ENCODE data around the gene SYNGR1.

SYNGR1 gene, protein sequence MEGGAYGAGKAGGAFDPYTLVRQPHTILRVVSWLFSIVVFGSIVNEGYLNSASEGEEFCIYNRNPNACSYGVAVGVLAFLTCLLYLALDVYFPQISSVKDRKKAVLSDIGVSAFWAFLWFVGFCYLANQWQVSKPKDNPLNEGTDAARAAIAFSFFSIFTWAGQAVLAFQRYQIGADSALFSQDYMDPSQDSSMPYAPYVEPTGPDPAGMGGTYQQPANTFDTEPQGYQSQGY

DNA sequence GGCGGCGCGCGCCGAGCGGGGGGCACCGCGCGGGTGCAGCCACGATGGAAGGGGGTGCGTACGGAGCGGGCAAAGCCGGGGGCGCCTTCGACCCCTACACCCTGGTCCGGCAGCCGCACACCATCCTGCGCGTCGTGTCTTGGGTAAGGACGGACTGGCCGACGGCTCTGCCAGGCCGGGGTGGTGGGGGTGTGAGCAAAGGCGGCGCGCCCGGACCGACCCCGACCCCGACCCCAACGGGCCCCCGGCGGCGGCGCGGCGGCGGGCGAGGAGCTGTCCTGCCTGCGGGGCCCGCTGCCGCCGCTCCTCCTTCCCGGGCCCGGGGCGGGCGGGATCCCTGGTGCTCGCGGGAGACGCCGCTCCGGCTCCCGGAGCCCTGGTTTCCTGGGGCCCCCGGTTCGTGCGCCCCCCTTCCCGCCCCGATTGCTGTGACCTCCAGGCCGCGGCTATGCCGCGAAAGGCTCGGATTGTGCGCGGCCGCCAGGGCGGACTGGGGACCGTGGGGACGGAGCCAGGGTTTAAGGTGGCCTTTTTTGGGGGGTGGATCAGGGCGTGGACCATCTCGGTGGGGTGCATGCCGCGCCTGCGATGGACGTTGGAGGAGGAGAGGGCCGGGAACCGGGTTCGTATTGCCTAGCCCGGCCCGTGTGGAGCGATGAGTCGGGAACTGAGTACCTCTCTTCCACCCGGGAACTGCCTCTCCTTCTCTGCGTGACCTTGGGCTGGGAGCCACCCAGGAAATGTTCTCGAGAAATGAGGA, at the start of gene SYNGR1:
SYNGR1 (plus strand) TSS at position 25 of the 760 bp plus-strand sequence; CDS start at position 45, 20 bp downstream.
- peak; percentile 47 for DNase-seq
- Mint-ChIP-seq H3K9me3 (no peaks in the 10 kb centered on the region), H3K4me1 (ENCODE audit: low read depth) (peaks cover 12% of the 10 kb centered on the region), H3K27ac (peak within 1 kb of the TSS; percentile 40), H3K27me3 (peaks cover 26% of the 10 kb centered on the region), H3K4me3 (peak within 1 kb of the TSS; percentile 76), H3K36me3 (ENCODE audit: low read depth) (no peaks in the 10 kb centered on the region)

DNA sequence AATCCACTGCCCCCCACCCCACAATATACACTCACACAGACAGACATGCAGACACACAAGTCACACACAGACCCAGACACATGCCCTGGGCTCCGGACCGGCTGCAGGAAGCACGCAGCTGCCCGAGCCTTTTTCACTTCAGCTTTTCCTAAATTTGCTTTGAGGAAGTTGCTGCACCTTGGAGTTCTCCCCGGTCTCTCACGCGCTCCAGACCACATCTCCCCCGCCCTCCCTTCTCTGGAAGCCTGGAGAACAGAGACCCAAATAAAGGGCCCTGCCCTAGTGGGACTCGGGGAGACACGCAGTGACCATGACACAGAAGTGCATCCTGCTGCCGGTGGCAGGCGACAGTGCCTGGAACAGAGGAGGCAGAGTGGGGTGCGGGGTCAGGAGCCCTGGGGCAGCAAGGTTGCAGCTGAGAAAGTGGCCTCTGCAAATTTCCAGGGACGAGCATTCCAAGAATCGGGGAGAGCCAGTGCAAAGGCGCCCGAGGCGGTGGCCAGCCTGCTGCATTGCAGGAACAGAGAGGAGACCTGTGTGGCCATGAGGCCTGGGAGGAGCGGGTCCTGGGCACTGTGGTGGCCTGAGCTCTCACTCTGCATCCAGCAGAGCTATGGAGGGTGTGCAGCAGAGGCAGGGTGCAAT, 49.5 kb upstream of the SYNGR1 start:
- Mint-ChIP-seq H3K4me1 (ENCODE audit: low read depth) (peaks cover 8% of the 10 kb centered on the region), H3K27me3 (peaks cover 29% of the 10 kb centered on the region), H3K27ac (no peak overlapping the region), H3K9me3 (no peaks in the 10 kb centered on the region), H3K36me3 (ENCODE audit: low read depth) (no peaks in the 10 kb centered on the region), H3K4me3 (no peak overlapping the region)
- DNase-seq = no peak

DNA sequence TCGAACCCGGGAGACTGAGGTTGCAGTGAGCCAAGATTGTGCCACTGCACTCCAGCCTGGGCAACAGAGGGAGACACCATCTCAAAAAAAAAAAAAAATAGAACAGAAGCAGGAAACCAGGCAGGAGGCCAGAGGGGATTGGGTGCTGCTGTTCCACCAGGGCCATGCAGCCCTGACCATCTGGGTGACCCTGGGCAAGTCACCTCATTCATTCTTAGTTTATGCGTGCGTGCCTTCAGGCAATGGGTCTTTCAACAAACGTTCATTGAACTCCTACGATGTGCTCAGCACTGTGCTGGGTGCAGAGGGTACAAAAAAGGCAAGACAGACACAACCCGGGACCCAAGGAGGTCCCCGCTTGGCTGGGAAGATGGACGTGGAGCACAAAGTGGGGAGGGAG, 48.7 kb upstream of the SYNGR1 start:
- no peak overlapping the region for H3K27ac Mint-ChIP-seq
- no peaks in the 10 kb centered on the region for H3K9me3 Mint-ChIP-seq
- no peak for DNase-seq
- H3K4me1 Mint-ChIP-seq (ENCODE audit: low read depth) = peaks cover 8% of the 10 kb centered on the region
- H3K4me3 Mint-ChIP-seq = no peak overlapping the region
- peaks cover 29% of the 10 kb centered on the region for H3K27me3 Mint-ChIP-seq
- H3K36me3 Mint-ChIP-seq (ENCODE audit: low read depth) = no peaks in the 10 kb centered on the region

DNA sequence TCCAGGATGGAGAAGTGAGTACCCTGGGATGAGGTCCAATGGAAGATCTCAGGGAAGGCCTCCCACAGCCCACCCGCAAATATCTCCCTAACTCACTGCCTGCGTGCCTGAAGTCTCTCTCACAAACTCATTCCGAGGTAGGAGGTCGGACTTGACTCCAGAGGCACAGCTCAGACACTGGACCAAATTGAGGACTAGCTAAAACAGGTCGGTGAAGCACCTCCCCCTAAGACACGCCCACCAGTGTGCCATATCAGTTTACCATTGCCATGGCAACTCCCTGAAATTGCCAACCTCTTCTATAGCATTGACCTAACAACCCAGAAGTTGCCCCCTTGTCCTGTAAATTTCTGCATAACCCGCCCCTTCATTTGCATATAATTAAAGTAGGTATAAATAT, 47.9 kb upstream of the SYNGR1 start:
- Mint-ChIP-seq H3K4me1 (ENCODE audit: low read depth) (peaks cover 8% of the 10 kb centered on the region), H3K27me3 (peaks cover 29% of the 10 kb centered on the region), H3K36me3 (ENCODE audit: low read depth) (no peaks in the 10 kb centered on the region), H3K4me3 (no peak overlapping the region), H3K9me3 (no peaks in the 10 kb centered on the region), H3K27ac (no peak overlapping the region)
- no peak for DNase-seq

DNA sequence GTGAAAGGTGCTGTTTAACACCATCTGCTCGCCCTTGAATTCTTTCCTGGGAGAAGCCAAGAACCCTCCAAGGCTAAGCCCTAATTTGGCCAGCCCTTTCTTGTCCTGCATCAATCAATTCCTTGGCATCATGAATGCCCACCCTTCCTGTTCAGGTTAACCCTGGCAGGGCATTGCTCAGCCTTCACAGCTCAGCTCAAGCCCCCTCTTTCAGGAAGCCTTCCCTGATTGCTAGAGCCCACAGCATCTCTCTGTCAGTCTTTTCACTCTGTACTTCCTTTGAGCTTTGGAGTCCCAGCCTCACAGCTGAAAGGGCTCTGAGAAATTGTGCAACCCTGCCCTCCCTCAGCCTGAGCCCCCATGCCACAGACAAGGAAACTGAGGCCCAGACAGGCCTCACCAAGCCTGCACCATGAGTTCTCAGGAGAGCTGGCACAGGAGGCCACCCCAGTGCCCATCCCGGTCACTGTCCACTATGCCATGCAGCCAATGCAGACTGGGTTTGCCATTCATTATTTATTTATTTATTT, 47.3 kb upstream of the SYNGR1 start:
- Mint-ChIP-seq H3K27ac (no peak overlapping the region), H3K9me3 (no peaks in the 10 kb centered on the region), H3K4me3 (no peak overlapping the region)

DNA sequence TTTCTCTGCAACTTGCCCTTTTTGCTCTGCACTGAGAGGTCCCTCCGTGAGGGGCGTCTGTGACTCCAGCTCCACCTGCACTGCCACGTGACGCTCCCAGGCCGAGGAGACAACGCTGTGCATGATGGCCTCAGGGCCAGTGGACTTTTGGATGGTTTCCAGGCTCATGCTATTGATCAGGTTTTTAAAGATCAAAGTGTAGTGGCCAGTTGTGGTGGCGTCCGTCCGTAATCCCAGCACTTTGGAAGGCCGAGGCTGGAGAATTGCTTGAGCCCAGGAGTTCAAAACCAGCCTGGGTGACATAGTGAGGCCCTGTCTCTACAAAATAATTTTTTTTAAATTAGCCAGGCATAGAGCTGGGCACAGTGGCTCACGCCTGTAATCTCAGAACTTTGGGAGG, 46.4 kb upstream of the SYNGR1 start:
- no peak overlapping the region for H3K4me3 Mint-ChIP-seq
- DNase-seq = no peak
- H3K9me3 Mint-ChIP-seq = no peaks in the 10 kb centered on the region
- H3K27ac Mint-ChIP-seq = no peak overlapping the region
- no peaks in the 10 kb centered on the region for H3K36me3 Mint-ChIP-seq (ENCODE audit: low read depth)
- H3K27me3 Mint-ChIP-seq = peaks cover 23% of the 10 kb centered on the region
- H3K4me1 Mint-ChIP-seq (ENCODE audit: low read depth) = peaks cover 6% of the 10 kb centered on the region

More for the DNA sequence above, 47.3 kb upstream of the SYNGR1 start:
- H3K4me1 Mint-ChIP-seq (ENCODE audit: low read depth) = peaks cover 8% of the 10 kb centered on the region
- no peaks in the 10 kb centered on the region for H3K36me3 Mint-ChIP-seq (ENCODE audit: low read depth)
- DNase-seq = no peak
- peaks cover 29% of the 10 kb centered on the region for H3K27me3 Mint-ChIP-seq

DNA sequence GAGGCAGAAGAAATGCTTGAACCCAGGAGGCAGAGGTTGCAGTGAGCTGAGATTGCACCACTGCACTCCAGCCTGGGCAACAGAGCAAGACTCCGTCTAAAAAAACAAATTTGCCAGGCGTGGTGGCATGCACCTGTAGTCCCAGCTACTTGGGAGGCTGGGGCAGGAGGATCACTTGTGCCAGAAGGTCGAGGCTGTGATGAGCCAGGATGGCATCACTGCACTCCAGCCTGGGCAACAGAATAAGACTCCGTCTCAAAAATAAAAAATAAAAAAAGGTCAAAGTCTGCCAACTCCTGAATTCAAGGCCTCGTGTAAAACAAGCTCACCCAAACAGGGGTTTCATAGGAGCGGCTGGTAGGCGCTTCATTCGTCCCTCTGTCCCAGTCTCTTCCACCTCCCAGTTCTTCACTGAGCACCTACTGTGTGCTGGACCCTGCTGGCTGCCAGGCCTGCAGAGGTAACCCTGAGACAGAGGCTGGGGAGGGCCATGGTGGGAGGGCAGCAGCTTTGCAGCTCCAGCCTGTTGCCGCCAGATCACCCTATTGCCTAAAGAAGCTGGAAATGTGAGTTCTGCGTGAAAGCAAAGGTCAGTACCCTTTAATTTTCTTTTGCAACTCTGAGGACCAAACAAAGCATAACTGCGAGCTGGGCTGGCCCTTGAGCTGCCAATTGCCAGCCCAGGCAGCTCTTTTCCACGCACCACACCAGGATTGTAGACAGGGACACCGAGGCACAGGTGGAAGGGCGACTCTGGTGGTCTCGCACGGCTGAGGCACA, 45.7 kb upstream of the SYNGR1 start:
- no peaks in the 10 kb centered on the region for H3K9me3 Mint-ChIP-seq
- H3K4me3 Mint-ChIP-seq = no peak overlapping the region
- H3K27me3 Mint-ChIP-seq = peaks cover 22% of the 10 kb centered on the region
- H3K4me1 Mint-ChIP-seq (ENCODE audit: low read depth) = peaks cover 12% of the 10 kb centered on the region
- DNase-seq = no peak
- peaks cover 3% of the 10 kb centered on the region for H3K36me3 Mint-ChIP-seq (ENCODE audit: low read depth)
- peak overlapping the region; percentile 47 for H3K27ac Mint-ChIP-seq

DNA sequence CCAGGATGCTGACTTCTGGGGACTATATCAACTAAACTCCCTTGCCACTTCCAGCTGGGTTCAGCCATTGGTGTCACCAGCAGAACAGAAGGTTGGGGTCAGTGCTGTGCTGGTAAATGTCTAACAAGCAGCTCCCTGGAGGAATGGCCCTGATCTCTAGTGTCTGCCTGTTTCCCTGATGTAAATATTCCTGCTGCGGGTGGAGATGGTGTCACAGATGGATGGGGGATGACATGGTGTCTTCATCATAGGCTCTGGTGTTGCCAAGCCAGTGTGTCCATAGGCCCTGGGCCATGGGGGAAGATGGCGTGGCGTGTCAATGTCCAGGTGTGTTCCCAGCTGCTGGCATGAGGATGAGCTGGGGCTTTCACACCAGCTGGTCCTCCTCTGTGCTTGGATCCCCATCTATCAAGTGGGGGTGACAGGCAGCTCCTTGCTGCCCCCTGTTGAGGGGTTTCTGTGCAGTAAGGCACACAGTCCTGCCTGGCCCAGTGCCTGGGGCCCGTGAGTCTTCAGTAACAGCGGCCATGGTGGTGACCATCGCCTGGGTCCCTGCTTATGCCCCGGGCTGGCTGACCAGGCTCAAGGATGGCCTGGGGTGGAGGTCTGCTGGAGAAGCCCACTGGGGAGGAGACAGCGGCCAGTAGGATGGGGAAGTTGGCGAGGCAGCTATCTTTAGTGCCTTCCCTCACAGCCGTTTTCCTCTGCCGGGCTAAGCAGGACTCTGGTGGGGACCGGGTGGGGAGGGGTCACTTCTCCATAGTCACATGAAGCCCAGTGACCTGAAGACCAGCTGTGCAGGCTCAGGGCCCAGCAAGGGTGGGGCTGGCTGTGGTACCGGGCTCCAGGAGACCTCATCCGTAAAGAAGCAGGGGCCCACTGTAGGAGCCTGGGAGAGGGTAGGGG, 43.1 kb upstream of the SYNGR1 start:
- peak; percentile 68 for DNase-seq
- no peaks in the 10 kb centered on the region for H3K9me3 Mint-ChIP-seq
- no peaks in the 10 kb centered on the region for H3K27me3 Mint-ChIP-seq
- H3K36me3 Mint-ChIP-seq (ENCODE audit: low read depth) = peaks cover 12% of the 10 kb centered on the region
- H3K4me3 Mint-ChIP-seq = peak overlapping the region; percentile 12
- H3K27ac Mint-ChIP-seq = peak overlapping the region; percentile 88
- peaks cover 21% of the 10 kb centered on the region for H3K4me1 Mint-ChIP-seq (ENCODE audit: low read depth)

DNA sequence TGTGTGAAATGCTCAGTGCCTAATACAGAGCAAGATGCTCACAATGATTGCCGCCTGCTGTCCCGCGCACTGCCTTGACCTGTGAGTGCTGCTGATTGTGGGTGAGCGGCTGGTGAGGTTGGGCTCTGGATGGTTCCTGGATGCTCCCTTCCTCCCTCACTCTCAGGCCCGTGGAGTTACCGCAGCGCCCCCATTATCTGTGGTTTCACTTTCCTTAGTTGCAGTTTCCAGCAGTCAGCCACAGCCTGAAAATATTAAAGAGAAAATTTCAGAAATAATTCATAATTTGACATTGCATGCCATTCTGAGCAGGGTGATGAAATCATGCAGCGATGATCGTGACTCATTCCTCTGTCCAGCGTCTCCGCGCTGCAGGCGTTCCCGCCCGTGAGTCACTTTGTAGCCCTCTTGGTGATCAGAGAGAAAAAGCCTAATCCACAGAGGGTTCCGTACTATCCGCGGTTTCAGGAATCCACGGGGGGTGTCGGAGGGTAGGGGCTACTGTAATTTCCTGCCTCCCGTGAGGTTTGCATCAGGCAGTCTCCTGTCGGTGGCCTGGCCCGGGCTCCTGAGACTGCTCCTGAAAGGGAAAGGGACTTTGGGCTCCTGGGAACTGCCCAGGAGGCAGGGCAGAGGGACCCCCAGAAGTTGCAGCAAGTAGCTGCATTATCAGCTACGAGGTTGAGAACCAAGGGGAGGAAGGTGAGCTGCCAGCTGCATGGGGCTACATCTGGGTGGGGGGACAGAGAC, 41.0 kb upstream of the SYNGR1 start:
- H3K27me3 Mint-ChIP-seq = no peaks in the 10 kb centered on the region
- no peak for DNase-seq
- peaks cover 34% of the 10 kb centered on the region for H3K4me1 Mint-ChIP-seq (ENCODE audit: low read depth)
- peak overlapping the region; percentile 88 for H3K27ac Mint-ChIP-seq
- H3K4me3 Mint-ChIP-seq = peak overlapping the region; percentile 26
- peaks cover 33% of the 10 kb centered on the region for H3K36me3 Mint-ChIP-seq (ENCODE audit: low read depth)
- no peaks in the 10 kb centered on the region for H3K9me3 Mint-ChIP-seq

DNA sequence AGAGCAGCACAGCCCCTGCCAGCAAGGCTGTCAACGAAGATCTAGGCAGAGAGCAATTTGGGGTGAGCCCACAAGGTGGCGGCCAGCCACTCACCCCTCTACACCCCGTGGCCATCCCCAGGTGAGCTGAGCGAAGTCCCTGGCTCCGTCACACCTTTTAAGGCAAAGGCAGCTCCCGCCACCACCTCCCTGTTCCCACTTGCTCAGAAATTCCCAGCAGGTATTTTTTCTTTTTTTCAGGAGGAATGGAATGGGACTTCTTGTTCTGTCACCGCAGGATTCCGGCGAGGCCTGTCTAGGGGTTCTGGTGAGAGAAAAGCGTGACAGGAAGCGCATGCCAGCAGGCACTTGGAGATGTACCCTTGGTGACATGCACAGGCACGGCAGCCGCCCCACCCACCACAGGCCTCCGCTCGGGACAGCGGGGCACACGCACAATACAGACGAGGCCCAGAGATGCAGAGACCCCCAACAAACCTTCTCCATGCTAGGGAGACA, 40.4 kb upstream of the SYNGR1 start:
- no peak for DNase-seq
- Mint-ChIP-seq H3K27me3 (no peaks in the 10 kb centered on the region), H3K4me1 (ENCODE audit: low read depth) (peaks cover 39% of the 10 kb centered on the region), H3K36me3 (ENCODE audit: low read depth) (peaks cover 39% of the 10 kb centered on the region), H3K9me3 (no peaks in the 10 kb centered on the region), H3K27ac (peak overlapping the region; percentile 88), H3K4me3 (peak overlapping the region; percentile 51)

DNA sequence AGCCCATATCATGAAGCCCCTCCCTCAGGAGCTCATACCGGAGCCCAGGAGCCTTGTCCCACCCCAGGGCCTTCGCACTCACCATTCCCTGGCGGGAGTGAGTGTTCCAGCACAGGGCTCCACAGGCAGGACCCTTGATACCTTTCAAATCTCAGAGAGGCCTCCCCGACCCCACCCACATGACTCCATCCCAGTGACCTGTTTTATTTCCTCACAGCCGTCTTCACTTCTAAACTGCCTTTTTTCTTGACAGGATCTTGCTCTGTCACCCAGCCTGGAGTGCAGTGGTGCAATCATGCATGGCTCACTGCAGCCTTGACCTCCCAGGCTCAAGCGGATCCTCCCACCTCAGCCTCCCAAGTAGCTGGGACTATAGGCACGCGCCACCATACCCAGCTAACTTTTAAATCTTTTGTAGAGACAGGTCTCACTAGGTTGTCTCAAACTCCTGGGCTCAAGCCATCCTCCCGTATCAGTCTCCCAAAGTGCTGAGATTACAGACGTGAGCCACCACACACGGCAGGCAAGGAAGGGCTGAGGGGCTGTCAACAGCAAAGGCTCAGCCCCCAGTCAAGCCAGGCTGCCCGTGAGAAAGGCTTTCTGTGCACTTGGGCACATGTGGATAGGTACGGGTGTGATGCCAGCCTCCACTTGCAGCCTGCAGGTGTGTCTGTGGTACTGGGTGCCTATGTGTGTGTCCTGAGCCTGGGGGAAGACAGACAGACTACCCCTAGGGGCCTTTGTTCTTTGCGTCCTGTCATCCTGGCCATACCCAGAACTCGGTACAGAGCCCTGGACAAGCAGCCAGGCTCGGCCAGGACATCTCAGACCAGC, 39.7 kb upstream of the SYNGR1 start:
- Mint-ChIP-seq H3K4me3 (peak overlapping the region; percentile 51), H3K27ac (peak overlapping the region; percentile 88), H3K4me1 (ENCODE audit: low read depth) (peaks cover 46% of the 10 kb centered on the region), H3K36me3 (ENCODE audit: low read depth) (peaks cover 46% of the 10 kb centered on the region), H3K27me3 (no peaks in the 10 kb centered on the region), H3K9me3 (no peaks in the 10 kb centered on the region)
- no peak for DNase-seq

All from activated T-cell treated with anti-CD3 and anti-CD28 coated beads, Interleukin-2, amount 50 U/mL, for 24 hours (primary cell).